Sigmoid colon (tissue), 7 donors: Measurements from ENCODE around the gene ABCB8. TPM values are rescaled to one million over a fixed set of nuclear protein-coding genes. Genes with fewer than 3 reads are reported as not detected.

Experiments
- DNase-seq: peaks from one replicate; pipeline ENCODE4 v3.0.0-alpha.2; 2019
- H3K27ac ChIP-seq, 4 donors: fragments of 200-600 bp; sonication (generic); one replicate each; pipeline ENCODE4 v1.5.1; 2016 to 2019; ENCODE audit warnings: mild to moderate bottlenecking in 1 of 4
- H3K27me3 ChIP-seq, 3 donors: fragments of 200-600 bp; sonication (generic); one replicate each; pipeline ENCODE4 v1.5.1; 2019; ENCODE audit warnings: mild to moderate bottlenecking in 1 of 3
- H3K36me3 ChIP-seq, 4 donors: fragments of 200-600 bp; sonication (generic); one replicate each; pipeline ENCODE4 v1.5.1; 2016 to 2019
- H3K4me1 ChIP-seq, 4 donors: fragments of 200-600 bp; sonication (generic); one replicate each; pipeline ENCODE4 v1.5.1; 2017 to 2019
- H3K4me3 ChIP-seq, 4 donors: fragments of 200-600 bp; sonication (generic); one replicate each; pipeline ENCODE4 v1.5.1; 2017 to 2019; ENCODE audit warnings: mild to moderate bottlenecking in 2 of 4, moderate library complexity in 1 of 4
- H3K9me3 ChIP-seq, 4 donors: fragments of 200-600 bp in 3 of 4; sonication (generic) in 3 of 4; one replicate each; pipeline versions ENCODE4 v1.5.1 to v1.6.1; 2013 to 2019
- CTCF ChIP-seq, 4 experiments: fragments of 450-650 bp in 3 of 4; fragments of 200-600 bp in 1 of 4; IDR thresholded peaks; one replicate each; pipeline ENCODE4 v1.5.1; 2016 to 2019; ENCODE audit warnings: antibody characterized with exemption in 4 of 4, mild to moderate bottlenecking in 3 of 4, moderate library complexity in 2 of 4
- EP300 ChIP-seq, 4 donors: sonication (generic); formaldehyde crosslinking; IDR thresholded peaks; one replicate each; pipeline ENCODE4 v1.6.1; 2017; ENCODE audit warnings: antibody characterized with exemption in 4 of 4
- POLR2A ChIP-seq, 2 donors: fragments of 450-650 bp; IDR thresholded peaks; one replicate each; pipeline ENCODE4 v1.6.1; 2016; ENCODE audit warnings: antibody characterized with exemption in 2 of 2, mild to moderate bottlenecking in 2 of 2, moderate library complexity in 2 of 2
- POLR2AphosphoS5 ChIP-seq, 4 donors: sonication (generic); formaldehyde crosslinking; IDR thresholded peaks; one replicate each; pipeline ENCODE4 v1.6.1; 2017; ENCODE audit warnings: antibody characterized with exemption in 4 of 4
- WGBS, 2 donors: extraction: QIAGEN DNeasy Blood & Tissue Kit; methylation state at CpG; one replicate each; pipeline ENCODE4 v1.1.7; 2013; 5-methylcytosine and 5-hydroxymethylcytosine counted together
- intact Hi-C: fragments of 100-400 bp; cut with DNase I; formaldehyde crosslinking; loops from one replicate; pipeline ENCODE4 v1.15.1; 2023
- polyA plus RNA-seq, 3 donors: library from polyadenylated mRNA; stranded (reverse); fragments of 200-250 nt; gene quantifications; one replicate each; pipeline ENCODE4 v1.2.3, GENCODE V29; 2013
- total RNA-seq, 4 donors: library from RNA; depleted of rRNA; stranded (reverse); fragments of >200 nt; gene quantifications; one replicate each; pipeline ENCODE4 v1.1.0, GENCODE V29; 2016
- donor health status: healthy with polysubstance abuse.
- donor health status: Bipolar disorder and iron deficiency.
- donor health status: healthy.

The ABCB8 gene
- total and polyA plus RNA-seq, 7 donors: 3.0 to 32.8 (median 18.3) TPM

- Histone ChIP-seq H3K4me3 (no peak overlapping the region), H3K27ac (peak overlapping the region in 2 of 4 donors; percentile 86 to 96), H3K36me3 (peaks cover 0 to 3% (median 1%) of the 10 kb centered on the region in 4 donors), H3K4me1 (peaks cover 0 to 66% (median 53%) of the 10 kb centered on the region in 4 donors), H3K27me3 (no peaks in the 10 kb centered on the region), H3K9me3 (no peaks in the 10 kb centered on the region)
- intact Hi-C loops: no loop called here
- DNase-seq: no peak
- WGBS, 2 donors: 38 to 58% methylated on average over 6 of the region's 6 CpGs
- TF ChIP-seq EP300 (IDR thresholded peaks at IDR 0.05): no peak
- peak in 2 of 4 experiments; percentile 30 to 31 for TF ChIP-seq CTCF (IDR thresholded peaks at IDR 0.05)
- TF ChIP-seq POLR2A (IDR thresholded peaks at IDR 0.05): no peak
Measured at GRCh38 chr7:151091431-151091830, 63.2 kb downstream of the ABCB8 start.

- DNase-seq: no peak
- Histone ChIP-seq H3K4me3 (no peak overlapping the region), H3K4me1 (peaks cover 0 to 66% (median 53%) of the 10 kb centered on the region in 4 donors), H3K27ac (no peak overlapping the region), H3K9me3 (no peaks in the 10 kb centered on the region), H3K27me3 (no peaks in the 10 kb centered on the region), H3K36me3 (peaks cover 0 to 3% (median 1%) of the 10 kb centered on the region in 4 donors)
- WGBS, 2 donors: 91 to 94% methylated on average over 14 of the region's 14 CpGs
- intact Hi-C loops: no loop called here
- no peak for TF ChIP-seq POLR2AphosphoS5 (IDR thresholded peaks at IDR 0.05)
- no peak for TF ChIP-seq EP300 (IDR thresholded peaks at IDR 0.05)
- TF ChIP-seq POLR2A (IDR thresholded peaks at IDR 0.05): no peak
- TF ChIP-seq CTCF (IDR thresholded peaks at IDR 0.05): no peak
Measured at GRCh38 chr7:151091988-151092387, 63.7 kb downstream of the ABCB8 start.

- no peak overlapping the region for H3K4me3 ChIP-seq
- H3K36me3 ChIP-seq: peaks cover 0 to 3% (median 1%) of the 10 kb centered on the region in 4 donors
- TF ChIP-seq POLR2A (IDR thresholded peaks at IDR 0.05) (no peak), EP300 (IDR thresholded peaks at IDR 0.05) (no peak), CTCF (IDR thresholded peaks at IDR 0.05) (no peak), POLR2AphosphoS5 (IDR thresholded peaks at IDR 0.05) (no peak)
- H3K27me3 ChIP-seq: no peaks in the 10 kb centered on the region
- 94 to 95% methylated on average over 6 of the region's 6 CpGs for WGBS, 2 donors
- no peak for DNase-seq
- peaks cover 0 to 53% (median 40%) of the 10 kb centered on the region in 4 donors for H3K4me1 ChIP-seq
- H3K27ac ChIP-seq: no peak overlapping the region
- intact Hi-C loops: no loop called here
- H3K9me3 ChIP-seq: no peaks in the 10 kb centered on the region
Measured at GRCh38 chr7:151093748-151094147, 65.5 kb downstream of the ABCB8 start.

GRCh38 chr7:151094675-151095074 is 66.4 kb downstream of the ABCB8 start:
- intact Hi-C loops: no loop called here
- Histone ChIP-seq H3K27me3 (no peaks in the 10 kb centered on the region), H3K4me3 (no peak overlapping the region), H3K27ac (no peak overlapping the region), H3K4me1 (peaks cover 0 to 48% (median 36%) of the 10 kb centered on the region in 4 donors), H3K9me3 (no peaks in the 10 kb centered on the region), H3K36me3 (peaks cover 0 to 3% (median 1%) of the 10 kb centered on the region in 4 donors)
- TF ChIP-seq EP300 (IDR thresholded peaks at IDR 0.05): no peak
- TF ChIP-seq CTCF (IDR thresholded peaks at IDR 0.05): no peak
- no peak for TF ChIP-seq POLR2A (IDR thresholded peaks at IDR 0.05)
- no peak for TF ChIP-seq POLR2AphosphoS5 (IDR thresholded peaks at IDR 0.05)
- DNase-seq: no peak
- 89% methylated on average over 5 of the region's 5 CpGs for WGBS, 2 donors
